ENCODE measurements around the gene CABP7.

Gene CABP7

GRCh38 chr22:29689206-29689879, 30.5 kb upstream of the CABP7 start:
- TF ChIP-seq CTCF (IDR thresholded peaks at IDR 0.05) = no peak

GRCh38 chr22:29689880-29690213, 30.0 kb upstream of the CABP7 start:
- TF ChIP-seq CTCF (IDR thresholded peaks at IDR 0.05) = peak; percentile 88

- TF ChIP-seq CTCF (IDR thresholded peaks at IDR 0.05) = no peak
These were observed 29.3 kb upstream of the CABP7 start for GRCh38 chr22:29690476-29690875.

- TF ChIP-seq CTCF (IDR thresholded peaks at IDR 0.05) = no peak
These were observed 28.0 kb upstream of the CABP7 start for GRCh38 chr22:29691636-29692326.

- no peak for TF ChIP-seq CTCF (IDR thresholded peaks at IDR 0.05)
These were observed 27.5 kb upstream of the CABP7 start for GRCh38 chr22:29692327-29692640.

GRCh38 chr22:29693161-29693560, 26.6 kb upstream of the CABP7 start:
- no peak for TF ChIP-seq CTCF (IDR thresholded peaks at IDR 0.05)

- TF ChIP-seq CTCF (IDR thresholded peaks at IDR 0.05) = no peak
These were observed 26.1 kb upstream of the CABP7 start for GRCh38 chr22:29693671-29694070.
